Thoracic aorta endothelial cell (primary cell): ENCODE data around the gene FAM241B. TPM values are rescaled to one million over a fixed set of nuclear protein-coding genes. Genes with fewer than 3 reads are reported as not detected.

Source experiments
- total RNA-seq: library from RNA; depleted of rRNA; stranded (reverse); fragments of >200 nt; gene quantifications from 2 replicates; pipeline ENCODE4 v1.2.3, GENCODE V29; 2012

FAM241B gene
- 0.13 TPM in 1 of 2 replicates, not detected in the other for total RNA-seq

DNA sequence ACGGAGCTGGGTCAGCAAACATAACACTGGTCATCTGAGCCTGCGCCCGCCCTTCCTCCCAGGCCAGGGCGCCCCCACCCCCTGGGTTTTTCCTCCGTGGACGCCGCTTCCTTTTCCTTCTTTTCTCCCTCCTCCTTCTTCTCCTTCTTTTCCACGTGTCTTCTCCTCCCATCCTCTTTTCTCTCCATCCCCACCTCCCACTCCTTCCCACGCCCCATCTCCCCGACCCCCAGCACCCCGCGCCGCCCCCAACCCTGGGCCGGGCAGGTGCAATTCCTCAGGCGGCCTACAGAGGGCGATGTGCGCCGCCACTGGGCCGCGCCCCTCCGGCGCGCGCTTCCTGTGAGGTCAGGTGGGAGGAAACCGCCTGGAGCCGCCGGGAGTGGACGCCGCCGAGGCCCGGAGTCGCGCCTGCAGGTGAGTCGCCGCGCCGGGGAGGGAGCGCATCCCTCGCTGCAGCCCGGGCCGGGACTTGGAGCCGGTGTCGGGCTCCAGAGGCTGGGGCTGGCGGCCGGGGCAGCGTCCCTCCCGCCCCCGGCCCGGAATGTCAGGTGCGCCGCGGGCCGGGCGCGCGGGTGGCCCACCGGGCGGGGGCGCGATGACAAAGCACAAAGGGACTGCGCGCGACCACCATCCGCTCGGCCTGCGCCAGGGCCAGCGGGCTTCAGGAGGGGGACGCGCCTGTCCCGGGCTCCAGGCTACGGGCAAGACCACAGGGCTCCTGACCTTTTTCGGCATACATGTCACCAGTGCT is at the start of gene FAM241B:
FAM241B (plus strand) TSS at position 351 of the 754 bp plus-strand sequence. CDS start 1,497 bp downstream, outside the sequence.

Other genes starting within 250 kb of the FAM241B start
- gene TACR2, start 213.3 kb upstream of the FAM241B start, total RNA-seq, result 0.13 TPM in 1 of 2 replicates, not detected in the other
- 23.9 and 31.1 TPM in 2 replicates for gene TSPAN15, start 178.8 kb upstream of the FAM241B start, total RNA-seq
- not detected in 2 replicates for gene NEUROG3, start 56.8 kb upstream of the FAM241B start, total RNA-seq
- 27.6 and 73.0 TPM in 2 replicates for gene COL13A1, start 171.7 kb downstream of the FAM241B start, total RNA-seq